SK-N-SH treated with all-trans-retinoic acid at 6 μM for 48 hours (cell line): ENCODE measurements around the gene ARRDC4.

Source experiments
- ATAC-seq: fragments of 200-7000 bp; cut with Tn5 transposase; 3 replicates; pipeline ENCODE4 v1.9.1; 2020; ENCODE audit warnings: mild to moderate bottlenecking, moderate library complexity
- ARNTL ChIP-seq: fragments of 450-650 bp; formaldehyde crosslinking; IDR thresholded peaks from 2 replicates; pipeline ENCODE4 v1.5.0; 2020; ENCODE audit warnings: low read depth, mild to moderate bottlenecking, moderate library complexity, borderline replicate concordance
- BACH2 ChIP-seq: fragments of 250-450 bp; sonication (Bioruptor Pico); IDR thresholded peaks from 2 replicates; pipeline ENCODE4 v1.9.0; 2021; ENCODE audit warnings: mild to moderate bottlenecking, borderline replicate concordance
- CSDC2 ChIP-seq: fragments of 250-450 bp; sonication (Bioruptor Pico); IDR thresholded peaks from 2 replicates; pipeline ENCODE4 v1.5.0; 2020; ENCODE audit warnings: mild to moderate bottlenecking, moderate library complexity
- ESRRG ChIP-seq: fragments of 250-450 bp; sonication (Bioruptor Pico); IDR thresholded peaks from 2 replicates; pipeline ENCODE4 v1.6.1; 2021; ENCODE audit warnings: mild to moderate bottlenecking
- OSR1 ChIP-seq: fragments of 250-450 bp; sonication (Bioruptor Pico); IDR thresholded peaks from 2 replicates; pipeline ENCODE4 v1.8.0; 2022; ENCODE audit warnings: moderate library complexity, mild to moderate bottlenecking, inconsistent platforms
- PPARA ChIP-seq: fragments of 250-450 bp; sonication (Bioruptor Pico); IDR thresholded peaks from 2 replicates; pipeline ENCODE4 v1.5.0; 2020; ENCODE audit warnings: mild to moderate bottlenecking, borderline replicate concordance
- RARB ChIP-seq: fragments of 250-450 bp; sonication (Bioruptor Pico); IDR thresholded peaks from 2 replicates; pipeline ENCODE4 v1.8.0; 2021; ENCODE audit warnings: mild to moderate bottlenecking, moderate library complexity
- SNAI2 ChIP-seq: fragments of 250-450 bp; sonication (Bioruptor Pico); IDR thresholded peaks from 2 replicates; pipeline ENCODE4 v1.5.0; 2020; ENCODE audit warnings: mild to moderate bottlenecking, moderate library complexity
- TCF4 ChIP-seq: fragments of 250-450 bp; sonication (Bioruptor Pico); IDR thresholded peaks from 2 replicates; pipeline ENCODE4 v1.8.0; 2021; ENCODE audit warnings: mild to moderate bottlenecking, moderate library complexity, borderline replicate concordance
- TOX ChIP-seq: fragments of 250-450 bp; sonication (Bioruptor Pico); IDR thresholded peaks from 2 replicates; pipeline ENCODE4 v1.8.0; 2021; ENCODE audit warnings: mild to moderate bottlenecking, moderate library complexity, borderline replicate concordance
- ZC3H10 ChIP-seq: fragments of 250-450 bp; sonication (Bioruptor Pico); IDR thresholded peaks from 2 replicates; pipeline ENCODE4 v1.5.1; 2021; ENCODE audit warnings: mild to moderate bottlenecking, moderate library complexity
- ZFP3 ChIP-seq: fragments of 250-450 bp; sonication (Bioruptor Pico); IDR thresholded peaks from 2 replicates; pipeline ENCODE4 v1.5.0; 2020; ENCODE audit warnings: mild to moderate bottlenecking, moderate library complexity
- ZFP30 ChIP-seq: fragments of 450-650 bp; formaldehyde crosslinking; IDR thresholded peaks from 2 replicates; pipeline ENCODE4 v1.5.0; 2022; ENCODE audit warnings: mild to moderate bottlenecking, moderate library complexity
- ZNF565 ChIP-seq: fragments of 450-650 bp; formaldehyde crosslinking; conservative IDR thresholded peaks from 2 replicates; pipeline ENCODE4 v1.5.0; 2020; ENCODE audit warnings: low read depth, mild to moderate bottlenecking, moderate library complexity
- ZNF70 ChIP-seq: fragments of 450-650 bp; formaldehyde crosslinking; IDR thresholded peaks from 2 replicates; pipeline ENCODE4 v1.5.0; 2020; ENCODE audit warnings: mild to moderate bottlenecking, moderate library complexity
- ZNF8 ChIP-seq: fragments of 450-650 bp; formaldehyde crosslinking; IDR thresholded peaks from 2 replicates; pipeline ENCODE4 v1.5.0; 2020; ENCODE audit warnings: mild to moderate bottlenecking, moderate library complexity
- TF ChIP-seq, protein P1 (sequence below): fragments of 250-450 bp; sonication (Bioruptor Pico); IDR thresholded peaks from 2 replicates; pipeline ENCODE4 v1.5.1; 2021; ENCODE audit warnings: mild to moderate bottlenecking, moderate library complexity
- TF ChIP-seq, protein P2 (sequence below): fragments of 250-450 bp; sonication (Bioruptor Pico); IDR thresholded peaks from 2 replicates; pipeline ENCODE4 v1.5.1; 2020; ENCODE audit warnings: low read depth, mild to moderate bottlenecking, moderate library complexity
- TF ChIP-seq, protein P3 (sequence below): fragments of 250-450 bp; sonication (Bioruptor Pico); IDR thresholded peaks from 2 replicates; pipeline ENCODE4 v1.8.0; 2021; ENCODE audit warnings: low read depth, mild to moderate bottlenecking, moderate library complexity, borderline replicate concordance
- TF ChIP-seq, protein P4 (sequence below): fragments of 250-450 bp; sonication (Bioruptor Pico); IDR thresholded peaks from 2 replicates; pipeline ENCODE4 v1.8.0; 2020; ENCODE audit warnings: mild to moderate bottlenecking, moderate library complexity, borderline replicate concordance
- TF ChIP-seq, protein P5 (sequence below): fragments of 250-450 bp; sonication (Bioruptor Pico); IDR thresholded peaks from 2 replicates; pipeline ENCODE4 v1.5.0; 2020; ENCODE audit warnings: mild to moderate bottlenecking, moderate library complexity

Gene ARRDC4

DNA sequence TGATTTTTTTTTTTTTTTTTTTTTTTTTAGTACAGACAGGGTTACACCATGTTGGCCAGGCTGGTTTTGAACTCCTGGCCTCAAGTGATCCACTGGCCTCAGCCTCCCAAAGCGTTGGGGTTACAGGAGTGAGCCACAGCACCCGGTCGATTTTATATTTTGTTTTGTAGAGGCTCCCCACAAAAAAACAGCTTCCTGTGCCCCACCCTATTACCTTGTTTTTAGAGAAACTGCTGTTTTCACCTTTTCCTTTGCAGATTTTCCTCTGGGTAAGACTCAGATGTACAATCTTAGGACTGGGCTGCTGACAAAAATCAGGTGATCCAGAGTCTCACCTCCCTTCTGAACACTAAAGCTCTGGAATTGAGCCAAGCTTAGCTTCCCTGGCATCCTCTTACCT, 20.6 kb downstream of the ARRDC4 start:
- ATAC-seq: no peak
- no peak for TF ChIP-seq ZNF8 (CRISPR knock-in tag)
- TF ChIP-seq CSDC2 (CRISPR knock-in tag): no peak
- TF ChIP-seq SNAI2 (CRISPR knock-in tag): no peak
- TF ChIP-seq, protein P1, sequence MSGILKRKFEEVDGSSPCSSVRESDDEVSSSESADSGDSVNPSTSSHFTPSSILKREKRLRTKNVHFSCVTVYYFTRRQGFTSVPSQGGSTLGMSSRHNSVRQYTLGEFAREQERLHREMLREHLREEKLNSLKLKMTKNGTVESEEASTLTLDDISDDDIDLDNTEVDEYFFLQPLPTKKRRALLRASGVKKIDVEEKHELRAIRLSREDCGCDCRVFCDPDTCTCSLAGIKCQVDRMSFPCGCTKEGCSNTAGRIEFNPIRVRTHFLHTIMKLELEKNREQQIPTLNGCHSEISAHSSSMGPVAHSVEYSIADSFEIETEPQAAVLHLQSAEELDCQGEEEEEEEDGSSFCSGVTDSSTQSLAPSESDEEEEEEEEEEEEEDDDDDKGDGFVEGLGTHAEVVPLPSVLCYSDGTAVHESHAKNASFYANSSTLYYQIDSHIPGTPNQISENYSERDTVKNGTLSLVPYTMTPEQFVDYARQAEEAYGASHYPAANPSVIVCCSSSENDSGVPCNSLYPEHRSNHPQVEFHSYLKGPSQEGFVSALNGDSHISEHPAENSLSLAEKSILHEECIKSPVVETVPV (CRISPR knock-in tag): no peak
- TF ChIP-seq RARB (CRISPR knock-in tag): no peak
- TF ChIP-seq ZFP30 (CRISPR knock-in tag): no peak
- TF ChIP-seq ZNF70 (CRISPR knock-in tag): no peak
- no peak for TF ChIP-seq TCF4 (CRISPR knock-in tag)
- no peak for TF ChIP-seq ESRRG (CRISPR knock-in tag)
- TF ChIP-seq, protein P2, sequence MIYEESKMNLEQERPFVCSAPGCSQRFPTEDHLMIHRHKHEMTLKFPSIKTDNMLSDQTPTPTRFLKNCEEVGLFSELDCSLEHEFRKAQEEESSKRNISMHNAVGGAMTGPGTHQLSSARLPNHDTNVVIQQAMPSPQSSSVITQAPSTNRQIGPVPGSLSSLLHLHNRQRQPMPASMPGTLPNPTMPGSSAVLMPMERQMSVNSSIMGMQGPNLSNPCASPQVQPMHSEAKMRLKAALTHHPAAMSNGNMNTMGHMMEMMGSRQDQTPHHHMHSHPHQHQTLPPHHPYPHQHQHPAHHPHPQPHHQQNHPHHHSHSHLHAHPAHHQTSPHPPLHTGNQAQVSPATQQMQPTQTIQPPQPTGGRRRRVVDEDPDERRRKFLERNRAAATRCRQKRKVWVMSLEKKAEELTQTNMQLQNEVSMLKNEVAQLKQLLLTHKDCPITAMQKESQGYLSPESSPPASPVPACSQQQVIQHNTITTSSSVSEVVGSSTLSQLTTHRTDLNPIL (CRISPR knock-in tag): no peak
- TF ChIP-seq TOX (CRISPR knock-in tag): no peak
- TF ChIP-seq ZNF565 (CRISPR knock-in tag): no peak
- no peak for TF ChIP-seq ZC3H10 (CRISPR knock-in tag)
- TF ChIP-seq, protein P3, sequence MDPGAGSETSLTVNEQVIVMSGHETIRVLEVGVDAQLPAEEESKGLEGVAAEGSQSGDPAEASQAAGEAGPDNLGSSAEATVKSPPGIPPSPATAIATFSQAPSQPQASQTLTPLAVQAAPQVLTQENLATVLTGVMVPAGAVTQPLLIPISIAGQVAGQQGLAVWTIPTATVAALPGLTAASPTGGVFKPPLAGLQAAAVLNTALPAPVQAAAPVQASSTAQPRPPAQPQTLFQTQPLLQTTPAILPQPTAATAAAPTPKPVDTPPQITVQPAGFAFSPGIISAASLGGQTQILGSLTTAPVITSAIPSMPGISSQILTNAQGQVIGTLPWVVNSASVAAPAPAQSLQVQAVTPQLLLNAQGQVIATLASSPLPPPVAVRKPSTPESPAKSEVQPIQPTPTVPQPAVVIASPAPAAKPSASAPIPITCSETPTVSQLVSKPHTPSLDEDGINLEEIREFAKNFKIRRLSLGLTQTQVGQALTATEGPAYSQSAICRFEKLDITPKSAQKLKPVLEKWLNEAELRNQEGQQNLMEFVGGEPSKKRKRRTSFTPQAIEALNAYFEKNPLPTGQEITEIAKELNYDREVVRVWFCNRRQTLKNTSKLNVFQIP (CRISPR knock-in tag): no peak
- TF ChIP-seq, protein P4, sequence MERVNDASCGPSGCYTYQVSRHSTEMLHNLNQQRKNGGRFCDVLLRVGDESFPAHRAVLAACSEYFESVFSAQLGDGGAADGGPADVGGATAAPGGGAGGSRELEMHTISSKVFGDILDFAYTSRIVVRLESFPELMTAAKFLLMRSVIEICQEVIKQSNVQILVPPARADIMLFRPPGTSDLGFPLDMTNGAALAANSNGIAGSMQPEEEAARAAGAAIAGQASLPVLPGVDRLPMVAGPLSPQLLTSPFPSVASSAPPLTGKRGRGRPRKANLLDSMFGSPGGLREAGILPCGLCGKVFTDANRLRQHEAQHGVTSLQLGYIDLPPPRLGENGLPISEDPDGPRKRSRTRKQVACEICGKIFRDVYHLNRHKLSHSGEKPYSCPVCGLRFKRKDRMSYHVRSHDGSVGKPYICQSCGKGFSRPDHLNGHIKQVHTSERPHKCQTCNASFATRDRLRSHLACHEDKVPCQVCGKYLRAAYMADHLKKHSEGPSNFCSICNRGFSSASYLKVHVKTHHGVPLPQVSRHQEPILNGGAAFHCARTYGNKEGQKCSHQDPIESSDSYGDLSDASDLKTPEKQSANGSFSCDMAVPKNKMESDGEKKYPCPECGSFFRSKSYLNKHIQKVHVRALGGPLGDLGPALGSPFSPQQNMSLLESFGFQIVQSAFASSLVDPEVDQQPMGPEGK (CRISPR knock-in tag): no peak
- no peak for TF ChIP-seq OSR1 (CRISPR knock-in tag)
- TF ChIP-seq, protein P5, sequence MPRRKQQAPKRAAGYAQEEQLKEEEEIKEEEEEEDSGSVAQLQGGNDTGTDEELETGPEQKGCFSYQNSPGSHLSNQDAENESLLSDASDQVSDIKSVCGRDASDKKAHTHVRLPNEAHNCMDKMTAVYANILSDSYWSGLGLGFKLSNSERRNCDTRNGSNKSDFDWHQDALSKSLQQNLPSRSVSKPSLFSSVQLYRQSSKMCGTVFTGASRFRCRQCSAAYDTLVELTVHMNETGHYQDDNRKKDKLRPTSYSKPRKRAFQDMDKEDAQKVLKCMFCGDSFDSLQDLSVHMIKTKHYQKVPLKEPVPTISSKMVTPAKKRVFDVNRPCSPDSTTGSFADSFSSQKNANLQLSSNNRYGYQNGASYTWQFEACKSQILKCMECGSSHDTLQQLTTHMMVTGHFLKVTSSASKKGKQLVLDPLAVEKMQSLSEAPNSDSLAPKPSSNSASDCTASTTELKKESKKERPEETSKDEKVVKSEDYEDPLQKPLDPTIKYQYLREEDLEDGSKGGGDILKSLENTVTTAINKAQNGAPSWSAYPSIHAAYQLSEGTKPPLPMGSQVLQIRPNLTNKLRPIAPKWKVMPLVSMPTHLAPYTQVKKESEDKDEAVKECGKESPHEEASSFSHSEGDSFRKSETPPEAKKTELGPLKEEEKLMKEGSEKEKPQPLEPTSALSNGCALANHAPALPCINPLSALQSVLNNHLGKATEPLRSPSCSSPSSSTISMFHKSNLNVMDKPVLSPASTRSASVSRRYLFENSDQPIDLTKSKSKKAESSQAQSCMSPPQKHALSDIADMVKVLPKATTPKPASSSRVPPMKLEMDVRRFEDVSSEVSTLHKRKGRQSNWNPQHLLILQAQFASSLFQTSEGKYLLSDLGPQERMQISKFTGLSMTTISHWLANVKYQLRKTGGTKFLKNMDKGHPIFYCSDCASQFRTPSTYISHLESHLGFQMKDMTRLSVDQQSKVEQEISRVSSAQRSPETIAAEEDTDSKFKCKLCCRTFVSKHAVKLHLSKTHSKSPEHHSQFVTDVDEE (CRISPR knock-in tag): no peak

DNA sequence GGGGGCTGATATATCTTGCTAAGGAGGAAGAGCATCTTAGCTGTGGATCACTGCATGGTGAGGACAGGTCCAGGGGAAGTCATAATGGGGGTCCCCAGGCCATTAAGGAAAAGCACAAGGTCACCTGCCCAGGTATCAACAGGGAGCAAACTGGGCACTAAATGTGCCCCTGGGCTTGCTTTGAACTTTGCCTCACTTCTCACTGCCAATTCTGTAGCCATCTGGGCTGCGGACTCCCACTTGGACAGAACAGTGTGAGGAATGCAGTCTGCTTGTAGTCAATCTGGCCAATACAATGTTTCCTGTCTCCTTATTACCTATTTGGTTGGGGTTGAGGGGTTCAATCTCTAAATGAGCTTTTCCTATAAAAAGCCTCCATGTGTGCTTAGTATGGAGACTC, 21.3 kb downstream of the ARRDC4 start:
- ATAC-seq: no peak
- no peak for TF ChIP-seq ZFP3 (CRISPR knock-in tag)
- TF ChIP-seq, protein P1 (CRISPR knock-in tag): no peak
- TF ChIP-seq, all 23 proteins: peak for 0

DNA sequence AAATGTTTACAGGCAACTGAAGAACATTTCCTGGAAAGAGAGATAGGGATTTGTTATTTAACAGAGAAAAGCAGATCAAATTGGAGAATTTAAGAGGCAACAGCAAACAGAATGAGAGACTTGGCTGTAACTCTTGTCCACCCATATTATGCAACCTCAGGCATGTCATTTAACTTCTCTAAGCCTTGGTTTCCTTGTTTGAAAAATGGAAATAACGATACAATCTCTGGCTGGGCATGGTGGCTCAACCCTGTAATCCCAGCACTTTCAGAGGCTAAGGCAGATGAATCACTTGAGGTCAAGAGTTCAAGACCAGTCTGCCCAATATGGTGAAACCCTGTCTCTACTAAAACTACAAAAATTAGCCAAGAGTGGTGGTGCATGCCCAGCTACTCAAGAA, 23.7 kb downstream of the ARRDC4 start:
- no peak for ATAC-seq
- TF ChIP-seq, protein P5 (CRISPR knock-in tag): no peak
- no peak for TF ChIP-seq ZNF565 (CRISPR knock-in tag)
- TF ChIP-seq, protein P2 (CRISPR knock-in tag): no peak
- no peak for TF ChIP-seq ARNTL
- no peak for TF ChIP-seq ZC3H10 (CRISPR knock-in tag)
- no peak for TF ChIP-seq ZNF8 (CRISPR knock-in tag)
- no peak for TF ChIP-seq PPARA (CRISPR knock-in tag)
- no peak for TF ChIP-seq SNAI2 (CRISPR knock-in tag)
- TF ChIP-seq CSDC2 (CRISPR knock-in tag): no peak
- TF ChIP-seq BACH2 (CRISPR knock-in tag): no peak
